HG02642 (cell line): Measurements from ENCODE around the gene ANKRD33B.

Source experiments
- ATAC-seq: cut with Tn5 transposase; IDR thresholded peaks from one replicate; pipeline ENCODE4 v1.9.1; 2021; ENCODE audit warnings: mild to moderate bottlenecking; ENCODE audit not compliant: unreplicated experiment, poor library complexity

ANKRD33B gene

DNA sequence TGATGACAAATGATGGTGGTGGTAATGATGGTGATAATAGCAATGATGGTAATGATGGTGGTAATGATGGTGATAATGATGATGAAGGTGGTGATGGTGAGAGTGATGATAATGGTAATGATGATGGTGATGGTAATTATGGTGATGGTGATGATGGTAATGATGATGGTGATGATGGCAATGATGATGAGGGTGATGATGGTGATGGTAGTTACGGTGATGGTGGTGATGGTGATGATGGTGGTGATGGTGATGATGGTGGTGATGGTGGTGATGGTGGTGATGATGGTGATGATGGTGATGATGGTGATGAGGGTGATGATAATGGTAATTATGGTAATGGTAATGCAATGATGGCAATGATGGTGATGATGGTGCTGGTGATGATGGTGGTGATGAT, 106.1 kb downstream of the ANKRD33B start:
- no peak for ATAC-seq

DNA sequence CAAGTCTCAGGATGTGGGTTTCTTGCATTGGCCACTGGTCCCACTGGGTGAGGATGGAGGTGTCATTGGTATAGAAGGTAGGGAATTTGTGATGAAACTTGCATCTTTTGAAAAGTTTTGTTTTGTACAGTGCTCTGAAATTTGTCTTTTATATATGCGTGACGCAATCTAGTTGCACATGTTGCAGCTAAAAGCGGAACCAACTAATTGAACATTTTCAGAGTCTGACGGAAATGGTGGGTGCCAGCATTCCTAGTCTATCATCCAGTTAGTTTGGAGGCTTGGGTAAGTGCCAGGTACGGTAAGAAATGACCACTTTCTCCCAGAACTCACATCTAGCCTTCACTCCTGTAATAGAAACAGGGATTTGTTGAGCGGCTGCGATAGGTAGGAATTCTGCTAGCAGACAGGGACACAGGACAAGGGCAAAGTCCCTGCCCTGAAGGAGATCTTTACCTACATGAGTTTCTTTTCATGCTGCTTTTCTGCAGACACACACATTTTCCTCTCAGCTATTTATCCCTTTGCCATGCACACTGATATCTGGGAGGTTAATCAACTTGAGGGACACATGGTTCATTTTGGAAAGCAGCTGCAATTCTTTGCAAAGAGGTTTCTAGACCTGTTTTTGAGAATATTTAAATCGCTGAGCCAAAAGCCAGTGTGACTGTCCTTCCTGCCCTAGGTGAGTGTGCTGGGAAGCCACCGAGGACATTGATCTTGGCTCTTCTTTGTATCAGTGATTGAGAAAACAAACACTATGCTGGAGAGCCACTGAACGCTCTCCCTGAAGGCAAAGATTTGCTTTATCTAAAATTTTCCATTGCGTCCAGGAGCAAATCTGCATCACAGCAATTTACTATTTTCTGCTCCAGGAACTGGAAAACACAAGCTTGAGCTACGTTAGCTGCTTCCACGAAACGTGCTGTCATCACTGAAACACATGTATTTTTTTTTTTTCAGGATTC, 107.5 kb downstream of the ANKRD33B start:
- no peak for ATAC-seq

DNA sequence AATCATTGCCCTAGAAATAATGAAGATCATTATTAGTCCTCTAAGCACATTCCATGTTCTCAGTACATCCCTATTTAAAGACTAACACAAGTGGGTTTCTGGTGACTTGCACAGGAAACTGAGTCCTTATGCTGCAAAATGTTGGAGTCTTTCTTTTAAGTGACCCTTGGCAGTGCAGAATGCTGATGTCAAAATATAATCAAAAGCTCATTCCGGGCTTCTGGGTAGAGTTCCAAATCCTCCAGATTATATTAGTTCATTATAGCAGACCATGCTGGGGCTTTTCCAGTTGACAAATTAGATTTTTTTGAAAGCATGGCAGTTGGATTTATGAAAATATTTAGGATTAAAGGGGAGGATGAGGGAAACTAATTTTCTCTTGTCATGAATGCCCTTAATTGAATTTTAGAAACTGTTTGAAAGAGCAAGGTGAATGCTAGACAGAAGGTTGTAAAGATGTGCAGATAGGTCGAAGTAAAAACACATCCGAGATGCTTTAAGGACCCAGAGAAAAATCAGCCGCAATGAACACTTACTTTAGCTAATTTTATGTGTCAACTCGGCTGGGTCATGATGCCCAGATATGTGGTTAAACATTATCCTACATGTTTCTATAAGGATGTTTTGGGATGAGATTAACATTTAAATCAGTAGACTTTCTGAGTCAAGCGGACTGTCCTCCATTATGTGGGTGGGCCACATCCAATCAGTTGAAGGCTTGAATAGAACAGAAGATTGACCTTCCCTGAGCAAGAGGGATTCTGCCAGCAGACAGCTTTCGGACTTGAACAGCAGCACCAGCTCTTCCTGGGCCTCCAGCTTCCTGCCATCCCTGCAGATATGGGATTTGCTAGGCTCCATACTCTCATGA, 108.5 kb downstream of the ANKRD33B start:
- ATAC-seq: no peak

DNA sequence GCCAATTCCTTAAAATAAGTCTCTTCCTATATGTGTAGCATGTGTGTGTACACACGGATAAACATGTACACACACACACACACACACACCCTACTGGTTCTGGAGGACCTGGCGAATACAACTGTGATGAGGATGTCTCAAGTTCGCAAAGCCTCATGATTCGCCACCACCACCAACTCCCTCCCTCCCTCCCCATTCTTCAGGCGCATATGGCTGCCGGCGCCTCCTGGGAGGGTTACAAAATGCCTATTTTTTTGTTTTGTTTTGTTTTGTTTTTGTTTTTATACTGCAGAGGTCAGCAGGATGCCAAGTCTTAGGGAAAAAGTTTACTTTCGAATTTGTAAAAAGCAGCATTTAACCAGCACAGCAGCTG, 109.1 kb downstream of the ANKRD33B start:
- ATAC-seq: no peak

DNA sequence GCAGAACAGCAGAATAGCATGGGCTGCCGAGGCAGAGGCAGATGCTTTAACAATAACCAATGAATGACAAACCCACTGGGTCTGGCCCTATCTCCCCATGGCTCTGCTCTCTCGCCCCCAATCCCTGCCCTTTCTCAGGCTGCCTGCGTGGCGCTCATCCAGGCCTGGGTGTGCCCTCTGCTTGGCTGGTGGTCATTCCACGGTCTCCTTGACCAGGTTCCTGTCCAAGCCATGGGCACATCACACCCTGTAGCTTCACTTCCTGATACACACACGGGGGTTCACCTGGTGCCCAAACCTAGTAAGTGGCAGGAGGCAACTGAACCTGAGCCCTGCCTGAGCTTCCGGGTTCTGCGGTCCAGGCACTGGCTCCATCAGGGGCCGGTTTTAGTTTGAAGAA, 109.5 kb downstream of the ANKRD33B start:
- ATAC-seq: no peak

DNA sequence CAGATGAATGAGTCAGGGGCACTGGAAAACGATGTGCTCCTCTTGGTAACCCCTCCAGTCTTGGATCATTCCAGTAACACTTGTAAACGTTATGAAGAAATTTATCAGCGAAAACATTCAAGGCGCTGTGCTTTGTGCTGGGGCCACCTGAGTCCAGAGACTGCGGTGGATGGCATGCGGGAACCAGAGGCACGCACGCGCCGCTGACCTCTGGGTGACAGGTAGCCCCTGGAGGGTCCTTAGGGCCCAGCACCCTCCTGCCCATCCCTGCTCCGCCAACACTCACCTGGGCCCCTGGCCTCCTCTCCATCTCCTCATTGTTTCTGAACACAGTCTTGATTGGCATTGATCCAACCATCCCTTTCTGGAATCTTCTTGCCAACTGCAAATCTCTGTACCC, 110.2 kb downstream of the ANKRD33B start:
- ATAC-seq: no peak

DNA sequence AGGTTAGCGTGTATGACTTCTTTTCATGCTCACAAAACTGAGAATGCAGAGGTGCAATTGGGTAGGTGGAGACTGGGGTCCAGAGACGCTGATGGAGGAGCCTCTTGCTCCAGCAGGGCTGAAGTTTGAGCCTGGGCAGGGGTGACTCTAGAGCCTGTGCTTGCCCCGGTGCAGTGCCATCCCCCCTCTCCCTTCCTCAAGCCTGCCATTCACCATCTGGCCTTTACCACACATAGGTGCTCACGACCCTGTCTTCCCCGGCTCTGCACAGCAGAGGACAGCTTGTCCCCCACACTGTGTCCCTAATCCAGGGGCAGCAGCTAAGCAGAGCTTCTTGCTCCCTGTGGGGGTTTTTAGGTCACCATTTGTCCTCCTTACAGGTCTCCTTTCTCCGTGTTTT, 110.7 kb downstream of the ANKRD33B start:
- no peak for ATAC-seq

DNA sequence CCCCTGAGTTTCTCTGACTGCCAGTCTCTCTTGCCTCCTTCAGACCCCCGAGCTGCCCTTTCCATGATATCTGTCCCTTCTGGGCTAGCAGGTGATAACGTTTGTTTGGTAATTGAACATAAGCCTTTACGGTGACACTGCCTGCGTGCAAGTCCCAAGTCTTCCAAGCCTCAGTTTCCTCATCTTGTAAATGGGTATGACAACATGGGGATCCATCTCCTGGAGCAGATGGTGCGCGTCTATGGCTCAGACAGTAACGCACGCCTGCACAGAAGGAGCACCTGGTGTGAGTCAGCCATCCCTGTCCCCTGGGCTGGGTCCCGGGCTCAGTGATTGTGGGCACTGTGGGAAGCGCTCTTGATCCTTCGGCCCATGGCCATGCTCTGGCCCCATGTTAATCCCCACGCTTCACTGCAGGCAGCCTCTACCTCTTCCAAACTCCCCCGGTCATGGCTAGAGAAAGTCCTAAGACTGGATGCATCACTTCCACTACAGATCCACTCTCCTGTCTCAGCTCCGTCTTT, 111.4 kb downstream of the ANKRD33B start:
- ATAC-seq: no peak

DNA sequence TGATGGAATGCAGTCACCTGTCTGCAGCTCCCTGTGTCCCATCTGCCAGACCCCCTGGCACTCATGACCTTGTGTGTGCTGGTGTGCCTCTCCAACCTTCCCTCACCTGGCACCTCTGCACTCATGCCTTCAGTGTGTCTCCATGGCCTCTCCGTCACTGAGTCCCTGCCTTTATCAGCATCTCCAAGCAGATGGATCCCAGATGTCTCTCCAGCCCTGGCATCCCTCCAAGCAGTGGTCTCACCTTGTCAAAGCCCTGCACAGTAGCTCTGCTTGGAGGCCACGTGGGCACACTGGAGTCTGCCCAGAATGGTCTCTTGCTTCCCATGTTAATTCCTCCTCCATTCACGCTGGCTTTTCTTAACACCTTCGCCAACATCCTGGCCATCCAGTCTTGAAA, 112.4 kb downstream of the ANKRD33B start:
- no peak for ATAC-seq

DNA sequence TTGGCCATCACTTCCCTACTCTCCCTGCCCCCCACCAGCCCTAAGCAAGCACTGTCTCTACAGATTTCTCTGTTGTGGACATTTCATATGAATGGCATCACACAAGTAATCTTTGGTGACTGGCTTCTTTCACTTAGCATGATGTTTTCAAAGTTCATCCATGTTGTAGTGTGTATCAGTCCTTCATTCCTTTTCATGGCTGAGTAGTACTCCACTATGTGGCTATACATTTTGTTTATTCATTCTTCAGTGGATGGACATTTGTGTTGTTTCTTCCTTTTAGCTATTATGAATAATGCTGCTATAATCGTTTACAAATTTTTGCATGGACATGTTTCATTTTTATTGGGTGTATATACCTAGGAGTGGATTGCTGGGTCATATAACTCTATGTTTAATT, 113.1 kb downstream of the ANKRD33B start:
- no peak for ATAC-seq

DNA sequence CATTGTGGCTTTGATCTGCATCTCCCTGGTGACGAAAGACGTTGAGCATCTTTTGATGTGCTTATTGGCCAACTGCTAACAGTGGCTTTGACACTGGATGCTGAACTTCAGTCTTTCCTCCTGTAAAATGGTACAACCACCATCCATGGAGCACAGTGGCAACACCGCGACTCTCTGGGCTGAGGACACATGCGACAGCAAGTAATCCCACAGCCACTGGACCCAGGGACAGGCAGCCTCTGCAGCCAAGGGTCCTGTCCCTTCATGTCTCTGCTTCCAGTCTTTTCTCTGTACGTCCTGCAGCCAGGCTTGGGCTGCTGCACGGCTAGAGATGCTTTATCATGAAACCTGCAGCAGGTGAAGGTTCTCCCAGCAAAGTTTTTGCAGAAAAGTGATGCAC, 113.7 kb downstream of the ANKRD33B start:
- no peak for ATAC-seq

DNA sequence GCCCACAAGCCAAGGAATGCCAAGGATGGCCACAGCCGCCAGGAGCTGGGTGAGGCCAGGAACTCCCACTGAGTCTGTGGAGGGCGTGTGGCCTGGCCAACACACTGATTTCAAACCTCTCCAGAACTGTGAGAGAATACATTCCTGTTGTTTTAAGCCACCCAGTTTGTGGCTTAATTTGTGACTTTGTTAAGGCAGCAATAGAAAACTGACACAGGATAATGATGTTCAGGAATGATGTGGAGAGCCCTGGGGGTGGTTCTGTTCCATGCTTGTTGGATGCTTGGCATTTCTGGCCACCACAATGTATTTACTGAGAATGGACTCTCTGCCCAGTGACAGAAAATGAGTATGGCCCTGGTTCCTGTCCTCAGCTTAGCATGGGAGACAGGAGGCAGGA, 114.4 kb downstream of the ANKRD33B start:
- ATAC-seq: no peak

DNA sequence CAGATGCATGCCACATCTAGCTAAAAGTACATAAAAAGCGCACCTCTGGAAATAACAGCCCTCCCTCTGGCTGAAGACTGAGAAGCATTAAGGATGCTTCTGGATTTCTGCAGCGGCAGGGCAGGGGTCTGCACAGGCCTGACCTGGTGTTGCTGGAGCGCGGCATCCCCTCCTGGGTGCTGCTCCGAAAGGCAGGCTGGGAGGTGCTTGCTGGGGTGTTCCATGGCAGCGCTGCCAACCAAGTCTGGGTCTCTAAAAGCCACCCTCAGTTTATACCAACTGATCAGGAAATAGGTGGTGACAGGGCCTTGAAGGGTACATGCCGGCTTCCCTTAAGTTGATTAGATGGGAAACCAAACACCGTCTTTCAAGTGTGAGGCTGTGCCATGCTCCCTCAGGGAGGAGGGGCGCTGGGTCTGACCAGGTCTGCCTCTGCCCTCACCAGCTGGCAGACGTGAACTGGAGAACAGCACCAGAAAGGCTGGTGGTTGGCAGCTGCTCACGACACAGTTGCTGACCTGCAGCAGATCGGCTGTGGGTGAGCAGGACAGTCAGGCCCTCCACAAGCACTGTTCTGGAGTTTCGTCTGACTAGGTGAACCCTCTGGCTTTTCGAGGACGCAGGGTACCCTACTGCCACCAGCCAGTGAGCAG, 115.6 kb downstream of the ANKRD33B start:
- ATAC-seq: no peak

DNA sequence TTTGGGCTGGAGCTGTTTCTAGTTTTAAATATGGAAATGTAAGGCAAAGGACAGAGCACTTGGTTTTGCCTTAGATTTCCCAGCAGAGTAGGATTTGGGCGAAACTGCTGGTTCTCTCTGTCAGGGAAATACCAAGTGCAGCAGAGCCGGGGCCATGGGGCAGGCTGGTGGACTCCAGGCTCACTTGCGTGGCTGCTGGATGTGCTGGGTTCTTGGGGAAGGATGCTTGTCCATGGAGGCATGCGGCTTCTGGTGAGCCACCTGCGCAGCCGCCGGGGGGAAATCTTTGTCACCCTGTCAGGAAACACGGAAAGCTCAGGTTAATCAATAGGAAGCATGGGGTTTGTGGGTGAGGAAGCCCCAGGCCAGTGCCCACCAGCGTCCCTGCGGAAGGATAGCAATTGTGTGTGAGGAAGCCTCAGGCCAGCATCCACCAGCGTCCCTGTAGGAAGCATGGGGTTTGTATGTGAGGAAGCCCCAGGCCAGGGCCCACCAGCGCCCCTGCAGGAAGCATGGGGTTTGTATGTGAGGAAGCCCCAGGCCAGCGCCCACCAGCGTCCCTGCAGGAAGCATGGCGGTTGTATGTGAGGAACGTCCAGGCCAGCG, 117.1 kb downstream of the ANKRD33B start:
- ATAC-seq: no peak

DNA sequence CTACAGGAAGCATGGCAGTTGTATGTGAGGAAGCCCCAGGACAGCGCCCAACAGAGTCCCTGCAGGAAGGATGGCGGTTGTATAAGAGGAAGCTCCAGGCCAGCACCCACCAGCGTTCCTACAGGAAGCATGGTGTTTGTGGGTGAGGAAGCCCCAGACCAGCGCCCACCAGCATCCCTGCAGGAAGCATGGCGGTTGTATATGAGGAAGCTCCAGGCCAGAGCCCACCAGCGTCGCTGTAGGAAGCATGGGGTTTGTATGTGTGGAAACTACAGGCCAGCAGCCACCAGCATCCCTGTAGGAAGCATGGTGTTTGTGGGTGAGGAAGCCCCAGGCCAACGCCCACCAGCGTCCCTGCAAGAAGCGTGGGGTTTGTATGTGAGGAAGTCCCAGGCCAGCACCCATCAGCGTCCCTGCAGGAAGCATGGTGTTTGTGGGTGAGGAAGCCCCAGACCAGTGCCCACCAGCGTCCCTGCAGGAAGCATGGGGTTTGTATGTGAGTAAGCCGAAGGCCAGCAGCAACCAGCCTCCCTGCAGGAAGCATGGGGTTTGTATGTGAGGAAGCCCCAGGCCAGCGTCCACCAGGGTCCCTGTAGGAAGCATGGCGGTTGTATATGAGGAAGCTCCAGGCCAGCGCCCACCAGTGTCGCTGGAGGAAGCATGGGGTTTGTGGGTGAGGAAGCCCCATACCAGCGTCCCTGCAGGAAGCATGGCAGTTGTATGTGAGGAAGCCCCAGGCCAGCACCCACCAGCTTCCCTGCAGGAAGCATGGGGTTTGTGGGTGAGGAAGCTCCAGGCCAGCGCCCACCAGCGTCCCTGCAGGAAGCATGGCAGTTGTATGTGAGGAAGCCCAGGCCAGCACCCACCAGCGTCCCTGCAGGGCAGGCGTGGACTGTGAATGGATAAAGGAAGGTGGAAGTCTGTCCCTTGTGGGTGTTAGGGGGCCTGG, 118.1 kb downstream of the ANKRD33B start:
- no peak for ATAC-seq

DNA sequence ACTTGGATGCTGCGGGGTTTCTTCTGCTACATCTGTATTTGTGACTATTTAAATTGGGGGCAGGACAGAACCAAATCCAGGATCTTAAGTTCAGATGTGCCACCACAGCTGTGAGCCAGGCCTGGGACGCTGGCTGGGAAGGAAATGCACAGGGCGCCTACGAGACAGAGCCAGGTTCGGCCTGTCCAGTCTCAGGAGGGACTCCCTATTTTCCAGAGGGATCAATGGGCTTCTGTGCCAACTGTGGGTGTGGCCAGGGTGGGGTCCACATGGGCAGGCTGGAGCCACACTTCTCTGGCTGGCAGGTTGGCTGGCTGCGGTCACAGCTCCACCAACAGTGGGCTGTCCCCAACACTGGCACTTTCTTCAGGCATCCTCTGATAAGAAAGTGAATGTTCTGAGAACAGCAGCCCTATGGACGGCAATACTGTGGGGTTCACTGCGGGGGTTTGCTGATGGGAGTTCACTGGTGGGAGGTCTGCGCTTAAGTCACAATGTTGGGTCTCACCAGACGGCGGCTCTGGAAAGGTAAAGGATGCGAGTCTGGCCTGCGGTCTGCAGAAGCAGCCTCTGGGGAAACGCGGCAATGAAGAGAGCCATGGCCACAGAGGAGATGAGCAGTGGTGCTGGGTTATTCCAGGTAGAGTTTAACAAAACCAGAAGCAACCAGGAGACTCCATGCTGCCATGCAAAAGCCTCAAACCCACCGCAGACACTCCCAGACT, 119.1 kb downstream of the ANKRD33B start:
- ATAC-seq: no peak

DNA sequence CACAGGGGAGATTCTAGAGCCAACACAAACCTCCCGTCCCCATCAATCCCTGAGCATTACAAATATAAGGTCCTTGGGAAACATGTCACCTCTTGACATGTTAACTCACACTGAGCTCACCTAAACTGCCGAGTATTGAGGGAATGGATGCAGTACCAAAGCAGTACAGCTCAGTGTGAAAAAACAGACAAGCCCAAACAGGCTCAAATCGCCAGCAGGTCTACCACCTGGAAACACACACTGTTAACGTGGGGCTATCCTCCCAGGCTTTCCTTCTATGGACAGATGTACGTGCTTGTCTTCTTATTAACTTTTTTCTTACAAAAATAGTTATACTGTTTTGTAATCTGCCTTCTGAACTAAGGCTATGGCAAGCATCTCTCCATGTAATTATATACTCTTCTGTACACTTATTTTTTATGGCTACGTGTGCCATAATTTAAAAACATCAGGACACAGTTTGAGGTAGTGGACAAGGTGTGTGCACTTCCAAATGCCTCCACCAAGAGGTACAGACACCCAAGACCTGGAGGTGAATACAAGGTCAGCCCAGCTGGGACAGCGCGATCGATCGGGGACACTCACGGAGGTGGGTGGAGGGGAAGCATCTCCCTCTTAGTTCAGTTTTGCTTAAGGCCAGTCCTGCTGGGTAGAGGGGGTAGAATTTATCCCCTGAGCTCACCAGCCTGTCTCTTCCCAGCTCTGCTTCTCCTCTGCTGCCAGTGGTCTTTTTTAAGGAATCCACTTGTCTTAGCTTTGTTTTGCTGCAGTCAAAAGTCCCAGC, 120.6 kb downstream of the ANKRD33B start:
- ATAC-seq: peak; percentile 67

DNA sequence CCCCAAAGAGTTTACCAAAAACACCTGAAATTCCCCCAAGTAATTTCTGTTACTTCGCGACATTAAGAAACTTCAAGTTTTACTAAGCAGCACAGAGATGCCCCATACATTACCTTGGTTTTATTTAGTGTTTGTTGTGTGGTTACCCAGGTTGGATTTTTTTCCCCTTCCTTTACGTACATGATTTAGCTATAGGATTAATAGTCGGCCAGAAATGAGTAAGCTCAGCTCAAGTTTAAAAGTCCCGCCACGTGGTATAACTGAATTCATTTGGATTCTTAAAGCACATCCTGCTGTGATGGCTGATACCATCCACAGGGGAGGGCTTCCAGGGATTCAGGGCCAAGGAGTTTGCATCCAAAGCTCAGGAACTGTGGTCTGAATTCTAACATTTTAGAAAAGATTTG, 121.2 kb downstream of the ANKRD33B start:
- peak; percentile 72 for ATAC-seq
